Measurements from ENCODE around the gene COL6A3. TPM values are rescaled to one million over a fixed set of nuclear protein-coding genes. Genes with fewer than 3 reads are reported as not detected.
A peak's percentile ranks its signal among the peaks of the same experiment; 100 is the strongest.

The COL6A3 gene
- total RNA-seq, 1 donor = 1,478 TPM

DNA sequence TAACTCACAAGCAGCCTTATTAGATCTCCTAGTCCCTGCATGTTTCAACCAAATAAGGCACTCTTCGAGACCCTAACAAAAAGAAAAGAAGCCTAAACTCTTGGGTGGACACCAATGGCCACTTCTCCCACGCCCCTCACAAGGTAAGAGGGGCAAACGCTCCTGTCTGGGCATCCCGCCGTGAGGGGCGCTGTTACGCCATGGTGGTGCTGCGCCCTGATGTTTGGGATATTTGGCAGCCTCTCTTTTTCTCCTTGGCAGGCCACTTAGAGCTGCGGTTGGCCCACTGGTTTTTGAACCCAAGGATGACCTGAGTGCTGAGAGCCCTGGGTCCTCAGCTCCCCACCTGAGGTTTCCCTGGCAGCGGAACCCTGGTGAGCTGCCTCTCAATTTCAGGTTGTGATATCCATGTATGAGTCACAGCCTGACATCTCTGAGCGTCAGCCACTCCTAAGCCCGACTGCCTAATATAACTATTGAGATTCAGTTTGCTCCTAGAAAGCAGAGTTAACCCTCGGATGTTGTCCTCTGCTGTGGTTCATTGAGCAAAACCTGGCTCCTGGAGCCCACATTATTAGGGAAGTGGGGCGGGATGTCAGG is 103.3 kb downstream of the COL6A3 start:
- DNase-seq (ENCODE audit: low read depth) = no peak
- TF ChIP-seq, protein P1, sequence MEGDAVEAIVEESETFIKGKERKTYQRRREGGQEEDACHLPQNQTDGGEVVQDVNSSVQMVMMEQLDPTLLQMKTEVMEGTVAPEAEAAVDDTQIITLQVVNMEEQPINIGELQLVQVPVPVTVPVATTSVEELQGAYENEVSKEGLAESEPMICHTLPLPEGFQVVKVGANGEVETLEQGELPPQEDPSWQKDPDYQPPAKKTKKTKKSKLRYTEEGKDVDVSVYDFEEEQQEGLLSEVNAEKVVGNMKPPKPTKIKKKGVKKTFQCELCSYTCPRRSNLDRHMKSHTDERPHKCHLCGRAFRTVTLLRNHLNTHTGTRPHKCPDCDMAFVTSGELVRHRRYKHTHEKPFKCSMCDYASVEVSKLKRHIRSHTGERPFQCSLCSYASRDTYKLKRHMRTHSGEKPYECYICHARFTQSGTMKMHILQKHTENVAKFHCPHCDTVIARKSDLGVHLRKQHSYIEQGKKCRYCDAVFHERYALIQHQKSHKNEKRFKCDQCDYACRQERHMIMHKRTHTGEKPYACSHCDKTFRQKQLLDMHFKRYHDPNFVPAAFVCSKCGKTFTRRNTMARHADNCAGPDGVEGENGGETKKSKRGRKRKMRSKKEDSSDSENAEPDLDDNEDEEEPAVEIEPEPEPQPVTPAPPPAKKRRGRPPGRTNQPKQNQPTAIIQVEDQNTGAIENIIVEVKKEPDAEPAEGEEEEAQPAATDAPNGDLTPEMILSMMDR (IDR thresholded peaks at IDR 0.05; ENCODE audit: insufficient read depth, low read length) = no peak
- no peak overlapping the region for H3K4me3 ChIP-seq (ENCODE audit: low read depth, low read length)

DNA sequence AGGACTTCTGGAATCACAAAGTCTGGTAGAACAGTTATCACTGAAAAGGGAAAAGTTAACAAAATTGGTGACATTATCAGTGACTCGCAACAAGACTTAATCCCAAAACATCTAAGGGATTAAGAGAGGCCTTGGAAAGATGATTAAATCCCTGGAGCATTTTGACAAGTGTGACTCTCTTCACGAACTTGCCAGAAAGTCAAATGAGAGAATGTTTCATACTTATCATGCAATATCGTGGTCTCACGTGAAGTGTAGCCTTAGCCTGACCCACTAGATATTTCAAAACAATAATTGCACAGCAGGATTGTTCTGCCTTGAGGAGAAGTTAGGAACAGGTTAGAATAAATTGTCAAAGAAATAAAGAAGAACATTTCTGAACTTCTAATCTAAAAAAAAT is 104.5 kb downstream of the COL6A3 start:
- DNase-seq (ENCODE audit: low read depth) = peak; percentile 60
- no peak overlapping the region for H3K4me3 ChIP-seq (ENCODE audit: low read depth, low read length)
- TF ChIP-seq, protein P1 (IDR thresholded peaks at IDR 0.05; ENCODE audit: insufficient read depth, low read length) = no peak

DNA sequence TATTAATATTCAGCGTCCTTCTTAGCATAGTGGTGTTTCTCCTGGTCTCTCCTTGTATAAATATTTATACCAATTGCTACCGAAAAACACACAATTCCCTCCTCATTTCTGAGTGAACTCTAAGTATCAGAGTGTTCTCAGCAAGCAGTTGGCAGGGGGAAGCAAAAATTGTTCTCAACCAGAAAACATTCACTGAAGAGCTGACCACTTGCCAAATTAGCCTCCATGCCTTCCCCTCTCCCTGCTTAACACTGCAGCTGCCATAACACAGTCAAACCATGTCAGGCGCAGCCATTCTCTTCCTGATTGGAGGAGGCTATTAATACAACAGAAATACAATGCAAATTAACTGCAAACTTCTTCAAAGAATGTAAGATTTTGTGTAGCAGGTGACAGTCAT is 105.0 kb downstream of the COL6A3 start:
- no peak overlapping the region for H3K4me3 ChIP-seq (ENCODE audit: low read depth, low read length)
- TF ChIP-seq, protein P1 (IDR thresholded peaks at IDR 0.05; ENCODE audit: insufficient read depth, low read length) = no peak
- DNase-seq (ENCODE audit: low read depth) = peak; percentile 54

DNA sequence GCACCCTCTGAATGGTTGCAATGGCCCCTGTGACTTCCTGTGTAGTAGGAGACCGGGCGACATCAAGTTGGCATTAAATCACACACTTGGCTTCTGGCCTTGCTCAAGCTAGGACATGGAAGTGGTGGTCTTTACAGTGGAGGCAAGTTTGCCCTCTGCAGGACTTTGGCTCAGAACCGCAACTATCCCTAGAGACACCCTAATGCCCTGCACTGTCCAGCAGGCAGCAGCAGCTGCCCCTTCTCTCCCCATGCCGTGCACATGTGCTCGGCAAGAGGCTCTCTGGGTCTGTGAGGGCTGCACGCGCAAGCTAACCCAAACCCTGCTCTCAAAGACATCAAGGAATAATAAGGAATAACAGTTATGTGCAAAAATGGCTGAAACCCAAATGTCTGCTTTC is 106.5 kb downstream of the COL6A3 start:
- H3K4me3 ChIP-seq (ENCODE audit: low read depth, low read length) = no peak overlapping the region
- DNase-seq (ENCODE audit: low read depth) = no peak
- TF ChIP-seq, protein P1 (IDR thresholded peaks at IDR 0.05; ENCODE audit: insufficient read depth, low read length) = no peak

DNA sequence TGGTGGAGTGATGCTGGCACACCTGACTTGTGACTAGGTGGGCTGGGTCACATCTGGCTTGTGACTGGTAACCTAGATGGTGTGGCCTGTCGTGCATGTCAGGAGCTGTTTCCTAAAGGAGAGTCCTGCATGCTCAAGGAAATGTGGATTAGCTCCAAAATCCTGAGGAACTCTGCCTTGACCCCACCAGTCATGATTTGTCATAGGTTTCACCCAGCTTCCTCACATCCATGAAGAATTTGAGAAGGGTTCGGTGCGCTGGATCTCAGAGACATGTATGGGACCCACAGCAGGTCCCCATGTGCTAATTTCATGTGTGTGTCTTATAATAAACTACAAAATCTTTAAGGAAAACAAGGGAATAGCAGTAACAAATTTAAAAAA is 107.2 kb downstream of the COL6A3 start:
- no peak overlapping the region for H3K4me3 ChIP-seq (ENCODE audit: low read depth, low read length)
- DNase-seq (ENCODE audit: low read depth) = no peak
- TF ChIP-seq, protein P1 (IDR thresholded peaks at IDR 0.05; ENCODE audit: insufficient read depth, low read length) = no peak

DNA sequence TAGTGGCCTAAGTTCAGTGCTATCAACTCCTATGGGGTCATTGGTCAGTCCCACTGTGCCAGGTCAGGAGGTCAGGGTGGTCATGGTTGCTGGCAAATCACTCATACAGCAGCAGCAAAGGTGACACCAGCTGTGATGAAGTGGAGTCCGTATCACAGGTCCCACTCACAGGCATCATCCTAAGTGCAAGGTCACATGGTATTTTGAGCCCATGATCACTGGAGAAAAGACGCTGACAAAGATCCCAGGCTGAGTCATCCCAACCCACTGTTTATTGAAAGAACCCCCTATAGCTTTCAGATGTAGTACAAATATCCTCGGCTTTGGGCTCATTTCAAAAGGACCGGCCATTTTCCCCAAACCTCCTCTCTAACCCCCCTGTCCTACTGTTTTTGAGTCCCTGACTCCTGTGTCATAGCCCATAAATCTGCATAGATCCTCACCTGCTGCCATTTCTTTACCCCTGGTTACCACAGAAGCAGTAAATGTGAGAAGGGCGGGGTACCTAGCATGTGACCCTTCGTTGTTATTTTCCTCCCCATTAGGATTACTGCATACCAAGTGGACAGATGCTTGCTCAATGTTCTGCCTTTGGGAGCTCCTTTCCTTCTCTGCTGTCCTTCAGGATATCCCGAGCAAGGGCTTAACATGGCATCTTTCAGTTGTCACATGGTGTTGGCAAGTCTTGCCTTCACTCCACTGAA is 107.7 kb downstream of the COL6A3 start:
- TF ChIP-seq, protein P1 (IDR thresholded peaks at IDR 0.05; ENCODE audit: insufficient read depth, low read length) = no peak
- no peak for DNase-seq (ENCODE audit: low read depth)
- H3K4me3 ChIP-seq (ENCODE audit: low read depth, low read length) = no peak overlapping the region

All from fibroblast of the aortic adventitia (primary cell).